HepG2 (cell line): ENCODE results near the gene CYP17A1. TPM values are rescaled to one million over a fixed set of nuclear protein-coding genes. Genes with fewer than 3 reads are reported as not detected.
A peak's percentile ranks its signal among the peaks of the same experiment; 100 is the strongest.

Source experiments
- ARNTL ChIP-seq: sonication (generic); formaldehyde crosslinking; IDR thresholded peaks from 2 replicates; pipeline ENCODE4 v1.4.0; 2020; ENCODE audit warnings: mild to moderate bottlenecking, missing genetic modification reagents
- GABPB1 ChIP-seq: IDR thresholded peaks from 2 replicates; pipeline ENCODE4 v1.6.1; 2016; ENCODE audit warnings: mild to moderate bottlenecking, missing genetic modification reagents, moderate library complexity, missing compliant biosample characterization
- HNF4G ChIP-seq, 2 experiments: sonication (generic) in 1 of 2; formaldehyde crosslinking in 1 of 2; IDR thresholded peaks; 2 replicates each; pipeline versions ENCODE4 v1.4.0 to v1.6.1; 2011 to 2020; ENCODE audit warnings: borderline replicate concordance in 2 of 2, low read depth in 2 of 2, mild to moderate bottlenecking in 2 of 2, low read length in 1 of 2, missing genetic modification reagents in 1 of 2, moderate library complexity in 1 of 2
- MAFG ChIP-seq: sonication (generic); formaldehyde crosslinking; IDR thresholded peaks from 2 replicates; pipeline ENCODE4 v1.5.1; 2020; ENCODE audit warnings: mild to moderate bottlenecking, missing genetic modification reagents
- NFE2L2 ChIP-seq: fragments of 150-350 bp; IDR thresholded peaks from 2 replicates; pipeline ENCODE4 v1.6.1; 2014; ENCODE audit warnings: low read length
- TP53 ChIP-seq: sonication (generic); formaldehyde crosslinking; conservative IDR thresholded peaks from 2 replicates; pipeline ENCODE4 v1.4.0; 2020; ENCODE audit warnings: missing genetic modification reagents
- U2AF1 ChIP-seq: fragments of 200-400 bp; formaldehyde crosslinking; optimal IDR thresholded peaks from 2 replicates; pipeline ENCODE3; 2017; ENCODE audit warnings: mild to moderate bottlenecking, low read depth, low read length
- ZBTB42 ChIP-seq: sonication (generic); formaldehyde crosslinking; IDR thresholded peaks from 2 replicates; pipeline ENCODE4 v1.5.0; 2020; ENCODE audit warnings: mild to moderate bottlenecking, missing genetic modification reagents
- ZFX ChIP-seq: sonication (generic); formaldehyde crosslinking; IDR thresholded peaks from 2 replicates; pipeline ENCODE4 v1.4.0; 2020; ENCODE audit warnings: mild to moderate bottlenecking, low read depth, missing genetic modification reagents, moderate library complexity
- ZFYVE20 ChIP-seq: sonication (generic); formaldehyde crosslinking; IDR thresholded peaks from 2 replicates; pipeline ENCODE4 v1.8.0; 2023; ENCODE audit warnings: low read depth, mild to moderate bottlenecking, moderate library complexity, missing genetic modification reagents, borderline replicate concordance
- ZNF598 ChIP-seq: sonication (generic); formaldehyde crosslinking; IDR thresholded peaks from 2 replicates; pipeline ENCODE4 v1.5.1; 2020; ENCODE audit warnings: mild to moderate bottlenecking, missing genetic modification reagents, borderline replicate concordance
- ZSCAN20 ChIP-seq: sonication (generic); formaldehyde crosslinking; IDR thresholded peaks from 2 replicates; pipeline ENCODE4 v1.4.0; 2020; ENCODE audit warnings: missing genetic modification reagents, mild to moderate bottlenecking, borderline replicate concordance
- polyA plus RNA-seq, 8 experiments: library from polyadenylated mRNA; depleted of rRNA in 3 of 8; stranded (reverse) in 7 of 8; unstranded in 1 of 8; fragments of >200 nt; fragmentation: Illumina TruSeq in 4 of 8; extraction: Trizol in 4 of 8; gene quantifications; 2 replicates each; pipeline versions ENCODE4 v1.2.1 to v1.2.3, GENCODE V29; 2011 to 2016; ENCODE audit warnings: low read depth in 4 of 8, missing spikeins in 1 of 8, mixed read lengths in 1 of 8; ENCODE audit not compliant: insufficient read depth in 1 of 8
- total RNA-seq, 5 experiments: library from RNA; depleted of rRNA; stranded (reverse); fragments of >200 nt; fragmentation: Illumina TruSeq; extraction: Trizol; gene quantifications; 2 replicates each; pipeline ENCODE4 v1.2.3, GENCODE V29; 2016; ENCODE audit warnings: low read depth in 1 of 5
- TF ChIP-seq, protein P1 (sequence below): sonication (generic); formaldehyde crosslinking; conservative IDR thresholded peaks from 2 replicates; pipeline ENCODE4 v1.4.0; 2020; ENCODE audit warnings: missing genetic modification reagents
- TF ChIP-seq, protein P2 (sequence below): sonication (generic); formaldehyde crosslinking; IDR thresholded peaks from 2 replicates; pipeline ENCODE4 v1.4.0; 2020; ENCODE audit warnings: mild to moderate bottlenecking, missing genetic modification reagents
- TF ChIP-seq, protein P3 (sequence below): sonication (generic); formaldehyde crosslinking; IDR thresholded peaks from 2 replicates; pipeline ENCODE4 v1.5.0; 2020; ENCODE audit warnings: missing genetic modification reagents
- TF ChIP-seq, protein P4 (sequence below): sonication (generic); formaldehyde crosslinking; IDR thresholded peaks from 2 replicates; pipeline ENCODE4 v1.4.0; 2020; ENCODE audit warnings: missing genetic modification reagents; ENCODE audit errors: not compliant biosample characterization
- TF ChIP-seq, protein P5 (sequence below): sonication (generic); formaldehyde crosslinking; IDR thresholded peaks from 2 replicates; pipeline ENCODE4 v1.5.0; 2020; ENCODE audit warnings: mild to moderate bottlenecking, missing genetic modification reagents
- TF ChIP-seq, protein P6 (sequence below): sonication (generic); formaldehyde crosslinking; IDR thresholded peaks from 2 replicates; pipeline ENCODE4 v1.4.0; 2020; ENCODE audit warnings: missing genetic modification reagents, borderline replicate concordance

Gene CYP17A1
- total and polyA plus RNA-seq, 2 of the 13 experiments (the other 11 are each of a cell fraction or from before 2014, with no cell fraction given) = 0.13 to 1.1 TPM

DNA sequence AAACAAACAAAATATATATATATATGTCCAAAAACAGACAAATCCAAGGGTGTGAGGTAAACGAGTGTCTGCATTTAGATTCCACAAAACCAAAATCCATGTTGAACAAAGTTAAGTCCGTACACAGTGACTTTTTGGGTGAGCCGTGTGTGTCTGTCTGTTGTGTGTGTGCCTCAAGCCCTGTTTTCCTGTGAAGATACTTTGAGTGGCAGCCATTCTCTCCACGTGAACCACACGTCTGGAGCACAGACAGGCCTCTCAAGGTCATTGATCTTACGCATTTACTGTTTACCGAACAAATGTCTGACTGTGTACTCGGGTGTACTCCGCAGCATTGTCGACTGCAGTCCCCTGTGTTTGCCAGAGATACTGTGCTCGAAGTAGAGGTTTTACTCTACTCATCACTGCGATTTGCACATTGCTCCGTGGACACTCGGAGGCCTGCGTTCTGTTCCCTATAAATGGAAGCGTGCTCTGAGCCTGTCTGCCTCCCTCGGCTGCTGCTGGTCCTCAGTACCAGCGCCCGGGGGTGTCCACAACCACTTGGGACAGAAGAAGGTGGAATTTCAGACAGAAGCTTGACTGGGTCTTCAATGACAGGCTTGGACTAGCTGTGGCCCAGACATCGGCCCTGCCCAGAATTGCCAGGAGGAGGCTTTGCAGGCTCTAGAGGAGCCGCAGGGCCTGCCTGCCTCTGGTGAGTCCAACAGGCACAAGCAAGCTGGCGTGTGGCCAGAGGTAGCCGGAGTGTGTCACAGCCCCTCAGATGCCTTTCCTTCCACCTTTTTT, 22.1 kb downstream of the CYP17A1 start (continued):
- TF ChIP-seq ZSCAN20 (no peak), ARNTL (CRISPR knock-in tag) (peak; percentile 94), MAFG (no peak), ZFX (CRISPR knock-in tag) (peak; percentile 66), HNF4G (IDR thresholded peaks at IDR 0.05; ENCODE audit: borderline replicate concordance, low read depth, low read length) (0 out of 2 replicates have a peak, but pooled peaks have one; percentile 33), HNF4G (CRISPR knock-in tag; IDR thresholded peaks at IDR 0.05; ENCODE audit: borderline replicate concordance, low read depth) (no peak), TP53 (CRISPR knock-in tag) (no peak), ZNF598 (CRISPR knock-in tag) (no peak), U2AF1 (no peak), NFE2L2 (no peak), GABPB1 (peak; percentile 52), ZFYVE20 (CRISPR knock-in tag) (no peak), ZBTB42 (CRISPR knock-in tag) (no peak)
- TF ChIP-seq, protein P1, sequence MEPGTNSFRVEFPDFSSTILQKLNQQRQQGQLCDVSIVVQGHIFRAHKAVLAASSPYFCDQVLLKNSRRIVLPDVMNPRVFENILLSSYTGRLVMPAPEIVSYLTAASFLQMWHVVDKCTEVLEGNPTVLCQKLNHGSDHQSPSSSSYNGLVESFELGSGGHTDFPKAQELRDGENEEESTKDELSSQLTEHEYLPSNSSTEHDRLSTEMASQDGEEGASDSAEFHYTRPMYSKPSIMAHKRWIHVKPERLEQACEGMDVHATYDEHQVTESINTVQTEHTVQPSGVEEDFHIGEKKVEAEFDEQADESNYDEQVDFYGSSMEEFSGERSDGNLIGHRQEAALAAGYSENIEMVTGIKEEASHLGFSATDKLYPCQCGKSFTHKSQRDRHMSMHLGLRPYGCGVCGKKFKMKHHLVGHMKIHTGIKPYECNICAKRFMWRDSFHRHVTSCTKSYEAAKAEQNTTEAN (CRISPR knock-in tag) = peak; percentile 85
- TF ChIP-seq, protein P2, sequence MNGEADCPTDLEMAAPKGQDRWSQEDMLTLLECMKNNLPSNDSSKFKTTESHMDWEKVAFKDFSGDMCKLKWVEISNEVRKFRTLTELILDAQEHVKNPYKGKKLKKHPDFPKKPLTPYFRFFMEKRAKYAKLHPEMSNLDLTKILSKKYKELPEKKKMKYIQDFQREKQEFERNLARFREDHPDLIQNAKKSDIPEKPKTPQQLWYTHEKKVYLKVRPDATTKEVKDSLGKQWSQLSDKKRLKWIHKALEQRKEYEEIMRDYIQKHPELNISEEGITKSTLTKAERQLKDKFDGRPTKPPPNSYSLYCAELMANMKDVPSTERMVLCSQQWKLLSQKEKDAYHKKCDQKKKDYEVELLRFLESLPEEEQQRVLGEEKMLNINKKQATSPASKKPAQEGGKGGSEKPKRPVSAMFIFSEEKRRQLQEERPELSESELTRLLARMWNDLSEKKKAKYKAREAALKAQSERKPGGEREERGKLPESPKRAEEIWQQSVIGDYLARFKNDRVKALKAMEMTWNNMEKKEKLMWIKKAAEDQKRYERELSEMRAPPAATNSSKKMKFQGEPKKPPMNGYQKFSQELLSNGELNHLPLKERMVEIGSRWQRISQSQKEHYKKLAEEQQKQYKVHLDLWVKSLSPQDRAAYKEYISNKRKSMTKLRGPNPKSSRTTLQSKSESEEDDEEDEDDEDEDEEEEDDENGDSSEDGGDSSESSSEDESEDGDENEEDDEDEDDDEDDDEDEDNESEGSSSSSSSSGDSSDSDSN = peak; percentile 63
- TF ChIP-seq, protein P3, sequence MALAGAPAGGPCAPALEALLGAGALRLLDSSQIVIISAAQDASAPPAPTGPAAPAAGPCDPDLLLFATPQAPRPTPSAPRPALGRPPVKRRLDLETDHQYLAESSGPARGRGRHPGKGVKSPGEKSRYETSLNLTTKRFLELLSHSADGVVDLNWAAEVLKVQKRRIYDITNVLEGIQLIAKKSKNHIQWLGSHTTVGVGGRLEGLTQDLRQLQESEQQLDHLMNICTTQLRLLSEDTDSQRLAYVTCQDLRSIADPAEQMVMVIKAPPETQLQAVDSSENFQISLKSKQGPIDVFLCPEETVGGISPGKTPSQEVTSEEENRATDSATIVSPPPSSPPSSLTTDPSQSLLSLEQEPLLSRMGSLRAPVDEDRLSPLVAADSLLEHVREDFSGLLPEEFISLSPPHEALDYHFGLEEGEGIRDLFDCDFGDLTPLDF (CRISPR knock-in tag) = no peak
- TF ChIP-seq, protein P4, sequence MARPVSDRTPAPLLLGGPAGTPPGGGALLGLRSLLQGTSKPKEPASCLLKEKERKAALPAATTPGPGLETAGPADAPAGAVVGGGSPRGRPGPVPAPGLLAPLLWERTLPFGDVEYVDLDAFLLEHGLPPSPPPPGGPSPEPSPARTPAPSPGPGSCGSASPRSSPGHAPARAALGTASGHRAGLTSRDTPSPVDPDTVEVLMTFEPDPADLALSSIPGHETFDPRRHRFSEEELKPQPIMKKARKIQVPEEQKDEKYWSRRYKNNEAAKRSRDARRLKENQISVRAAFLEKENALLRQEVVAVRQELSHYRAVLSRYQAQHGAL = no peak
- TF ChIP-seq, protein P5, sequence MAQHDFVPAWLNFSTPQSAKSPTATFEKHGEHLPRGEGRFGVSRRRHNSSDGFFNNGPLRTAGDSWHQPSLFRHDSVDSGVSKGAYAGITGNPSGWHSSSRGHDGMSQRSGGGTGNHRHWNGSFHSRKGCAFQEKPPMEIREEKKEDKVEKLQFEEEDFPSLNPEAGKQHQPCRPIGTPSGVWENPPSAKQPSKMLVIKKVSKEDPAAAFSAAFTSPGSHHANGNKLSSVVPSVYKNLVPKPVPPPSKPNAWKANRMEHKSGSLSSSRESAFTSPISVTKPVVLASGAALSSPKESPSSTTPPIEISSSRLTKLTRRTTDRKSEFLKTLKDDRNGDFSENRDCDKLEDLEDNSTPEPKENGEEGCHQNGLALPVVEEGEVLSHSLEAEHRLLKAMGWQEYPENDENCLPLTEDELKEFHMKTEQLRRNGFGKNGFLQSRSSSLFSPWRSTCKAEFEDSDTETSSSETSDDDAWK = no peak
- TF ChIP-seq, protein P6, sequence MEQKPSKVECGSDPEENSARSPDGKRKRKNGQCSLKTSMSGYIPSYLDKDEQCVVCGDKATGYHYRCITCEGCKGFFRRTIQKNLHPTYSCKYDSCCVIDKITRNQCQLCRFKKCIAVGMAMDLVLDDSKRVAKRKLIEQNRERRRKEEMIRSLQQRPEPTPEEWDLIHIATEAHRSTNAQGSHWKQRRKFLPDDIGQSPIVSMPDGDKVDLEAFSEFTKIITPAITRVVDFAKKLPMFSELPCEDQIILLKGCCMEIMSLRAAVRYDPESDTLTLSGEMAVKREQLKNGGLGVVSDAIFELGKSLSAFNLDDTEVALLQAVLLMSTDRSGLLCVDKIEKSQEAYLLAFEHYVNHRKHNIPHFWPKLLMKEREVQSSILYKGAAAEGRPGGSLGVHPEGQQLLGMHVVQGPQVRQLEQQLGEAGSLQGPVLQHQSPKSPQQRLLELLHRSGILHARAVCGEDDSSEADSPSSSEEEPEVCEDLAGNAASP = peak; percentile 78
